Activated CD4-positive, alpha-beta memory T cell treated with anti-CD3 and anti-CD28 coated beads for 36 hours (primary cell): ENCODE results near the gene C15orf62. TPM values are rescaled to one million over a fixed set of nuclear protein-coding genes. Genes with fewer than 3 reads are reported as not detected.

Experiments used
- CTCF ChIA-PET: fragments of 350-600 bp; sonication (Branson Sonifier 250); formaldehyde crosslinking; loops from one replicate; lab custom pipeline; 2021; ENCODE audit warnings: antibody characterized with exemption, inconsistent platforms; lab: Charles Lee
- POLR2A ChIA-PET: fragments of 350-600 bp; sonication (Branson Sonifier 250); formaldehyde crosslinking; loops from one replicate; lab custom pipeline; 2021; ENCODE audit warnings: antibody characterized with exemption; lab: Charles Lee
- DNase-seq: peaks from one replicate; pipeline ENCODE4 v3.0.0-alpha.2; 2020
- H3K27ac Mint-ChIP-seq: one replicate; pipeline ENCODE4 v1.8.0; 2021; ENCODE audit warnings: mixed read lengths
- H3K27me3 Mint-ChIP-seq: one replicate; pipeline ENCODE4 v1.8.0; 2021; ENCODE audit warnings: mixed read lengths
- H3K36me3 Mint-ChIP-seq: one replicate; pipeline ENCODE4 v1.8.0; 2021; ENCODE audit warnings: mixed read lengths
- H3K4me1 Mint-ChIP-seq: one replicate; pipeline ENCODE4 v1.8.0; 2021; ENCODE audit warnings: low read depth, mixed read lengths
- H3K4me3 Mint-ChIP-seq: one replicate; pipeline ENCODE4 v1.8.0; 2021; ENCODE audit warnings: mild to moderate bottlenecking, mixed read lengths
- H3K9me3 Mint-ChIP-seq: one replicate; pipeline ENCODE4 v1.8.0; 2021; ENCODE audit warnings: mixed read lengths
- intact Hi-C: fragments of 100-400 bp; cut with micrococcal nuclease; formaldehyde crosslinking; loops from one replicate; pipeline ENCODE4 v1.15.1; 2023
- total RNA-seq, 2 experiments: library from RNA; stranded (reverse); gene quantifications; one replicate each; pipeline ENCODE4 v1.2.3, GENCODE V29; 2021

The C15orf62 gene, protein sequence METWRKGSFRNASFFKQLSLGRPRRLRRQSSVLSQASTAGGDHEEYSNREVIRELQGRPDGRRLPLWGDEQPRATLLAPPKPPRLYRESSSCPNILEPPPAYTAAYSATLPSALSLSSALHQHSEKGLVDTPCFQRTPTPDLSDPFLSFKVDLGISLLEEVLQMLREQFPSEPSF
- under 1 TPM; 0.39 to 0.43 TPM for total RNA-seq

DNA sequence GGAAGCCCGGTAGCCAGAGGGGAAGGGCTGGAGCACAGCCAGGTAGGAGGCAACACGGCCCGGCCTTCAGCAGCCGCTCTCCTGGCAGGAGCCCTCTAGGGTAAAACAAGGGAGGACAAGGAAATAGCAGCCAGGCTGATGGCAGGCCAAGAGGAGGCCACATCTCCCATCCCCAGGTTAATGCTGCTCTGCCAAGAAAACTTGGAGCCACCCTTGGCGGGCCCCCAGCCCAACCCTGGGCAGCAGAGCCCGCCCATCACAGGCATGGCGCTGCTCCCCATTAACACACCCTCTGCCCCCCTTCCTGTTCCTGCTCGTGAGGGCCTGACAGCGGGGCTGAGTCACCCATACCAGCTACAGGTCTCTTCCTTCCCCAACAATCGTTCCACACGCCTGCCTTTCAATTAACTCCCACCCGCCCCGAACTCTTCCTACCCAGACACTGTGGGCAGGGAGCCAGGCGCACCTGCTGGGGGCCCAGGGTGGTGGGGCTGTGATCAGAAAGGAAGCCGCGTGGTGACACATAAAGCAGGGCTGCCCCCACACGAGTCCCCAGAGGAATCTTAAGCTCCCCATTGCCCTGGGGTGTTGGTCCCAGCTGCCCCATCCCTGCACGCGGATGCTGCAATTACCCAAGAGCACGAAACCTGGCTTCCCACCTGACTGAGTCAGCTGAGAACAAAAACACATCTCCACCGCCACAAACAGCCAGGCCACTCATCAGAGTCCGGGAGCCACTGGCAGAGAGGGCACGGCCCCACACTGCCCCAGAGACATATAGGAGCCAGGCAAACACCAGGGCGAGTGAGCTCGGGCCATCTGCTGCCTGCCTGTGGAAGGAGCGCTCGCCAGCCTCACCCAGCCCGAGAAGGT lies at the start of gene C15orf62:
Gene C15orf62 (plus strand): TSS at position 707 of the 873 bp plus-strand sequence. CDS start 516 bp downstream, outside the sequence.
- H3K9me3 Mint-ChIP-seq, result no peaks in the 10 kb centered on the region
- peak; percentile 57 for DNase-seq
- H3K4me1 Mint-ChIP-seq, result peaks cover 32% of the 10 kb centered on the region
- CTCF ChIA-PET, result interaction anchor here (1.1 to 2.1 kb wide), 2 partner anchors 13 to 88 kb away, joined by 4 read pairs; no protein-coding TSS in a partner anchor
- intact Hi-C loops, result loop anchor here (5.0 to 10.0 kb wide), 2 partner anchors 75 to 202 kb away; partner anchors contain the start of genes CCDC32, RPUSD2 and SPINT1
- H3K27me3 Mint-ChIP-seq, result no peaks in the 10 kb centered on the region
- peaks cover 8% of the 10 kb centered on the region for H3K36me3 Mint-ChIP-seq
- H3K27ac Mint-ChIP-seq, result peak within 1 kb of the TSS; percentile 60
- no peak within 1 kb of the TSS for H3K4me3 Mint-ChIP-seq
- POLR2A ChIA-PET, result interaction anchor here (0.6 to 1.2 kb wide), 5 partner anchors 25 to 172 kb away, joined by 3 to 4 read pairs (median 3); partner anchors contain the start of gene RAD51

DNA sequence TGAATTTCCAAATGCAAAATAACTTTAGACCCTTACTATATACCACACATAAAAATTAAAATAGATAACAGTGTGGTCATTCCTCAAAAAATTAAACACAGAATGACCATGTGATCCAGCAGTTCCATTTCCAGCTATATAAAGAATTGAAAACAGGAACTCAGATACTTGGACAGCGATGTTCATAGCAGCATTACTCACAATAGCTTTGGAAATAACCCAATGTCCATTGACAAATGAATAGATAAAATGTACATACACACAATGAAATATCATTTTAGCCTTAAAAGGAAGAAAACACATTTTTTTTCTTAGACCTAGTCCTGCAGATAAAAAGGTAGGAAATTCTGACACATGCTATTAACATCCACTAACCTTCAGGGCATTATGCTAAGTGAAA lies 48.1 kb upstream of the C15orf62 start:
- Mint-ChIP-seq H3K4me3 (no peak overlapping the region), H3K4me1 (peaks cover 14% of the 10 kb centered on the region), H3K27me3 (no peaks in the 10 kb centered on the region), H3K27ac (no peak overlapping the region), H3K9me3 (no peaks in the 10 kb centered on the region), H3K36me3 (peaks cover 33% of the 10 kb centered on the region)
- intact Hi-C loops, result loop anchor here (2.0 kb wide), 1 partner anchor 27 kb away; the partner anchor contains the start of gene RAD51
- ChIA-PET POLR2A (no interaction called here), CTCF (interaction anchor here (0.6 to 1.1 kb wide), 3 partner anchors 14 to 81 kb away, joined by 3 to 4 read pairs (median 3); no protein-coding TSS in a partner anchor)
- no peak for DNase-seq

DNA sequence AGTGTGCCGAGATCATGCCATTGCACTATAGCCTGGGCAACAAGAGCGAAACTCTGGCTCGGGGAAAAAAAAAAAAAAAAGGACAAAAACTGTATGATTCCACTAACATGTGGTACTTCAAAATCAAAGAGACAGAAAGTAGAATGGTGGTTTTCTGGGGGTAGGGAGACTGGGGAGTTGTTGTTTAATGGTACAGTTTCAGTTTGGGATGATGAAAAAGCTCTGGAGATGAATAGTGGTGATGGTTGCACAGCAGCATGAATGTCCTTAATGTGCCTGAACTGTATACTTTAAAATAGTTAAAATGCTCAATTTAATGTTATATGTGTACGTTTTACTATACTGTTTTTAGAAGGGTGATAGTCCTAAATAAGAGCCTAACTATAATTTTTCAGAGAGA lies 47.4 kb upstream of the C15orf62 start:
- no peak for DNase-seq
- POLR2A ChIA-PET, result interaction anchor here (0.6 kb wide), 1 partner anchor 43 kb away, joined by 5 read pairs; no protein-coding TSS in a partner anchor
- H3K9me3 Mint-ChIP-seq, result no peaks in the 10 kb centered on the region
- no peak overlapping the region for H3K4me3 Mint-ChIP-seq
- intact Hi-C loops, result loop anchor here (2.0 kb wide), 1 partner anchor 28 kb away; the partner anchor contains the start of gene RAD51
- no peaks in the 10 kb centered on the region for H3K27me3 Mint-ChIP-seq
- H3K27ac Mint-ChIP-seq, result no peak overlapping the region
- peaks cover 31% of the 10 kb centered on the region for H3K36me3 Mint-ChIP-seq
- peaks cover 14% of the 10 kb centered on the region for H3K4me1 Mint-ChIP-seq
- CTCF ChIA-PET, result interaction anchor here (0.8 to 1.3 kb wide), 3 partner anchors 17 to 136 kb away, joined by 3 to 7 read pairs (median 3); no protein-coding TSS in a partner anchor

DNA sequence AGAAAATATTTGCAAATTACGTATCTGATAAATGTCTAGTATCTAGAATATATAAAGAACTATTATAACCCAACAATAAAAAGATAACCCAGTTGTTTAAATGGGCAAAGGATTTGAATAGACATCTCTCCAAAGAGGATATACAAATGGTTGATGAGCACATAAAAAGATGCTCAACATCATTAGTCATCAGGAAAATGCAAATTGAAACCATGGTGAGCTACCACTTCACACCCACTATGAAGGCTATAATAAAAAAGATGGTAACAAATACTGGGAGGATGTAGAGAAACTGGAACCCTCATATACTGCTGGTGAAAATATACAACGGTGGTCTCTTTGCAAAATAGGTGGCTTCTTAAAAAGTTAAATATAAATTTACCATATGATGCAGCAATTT lies 46.8 kb upstream of the C15orf62 start:
- no peak for DNase-seq
- Mint-ChIP-seq H3K36me3 (peaks cover 26% of the 10 kb centered on the region), H3K4me3 (no peak overlapping the region), H3K27ac (no peak overlapping the region), H3K4me1 (peaks cover 14% of the 10 kb centered on the region), H3K27me3 (no peaks in the 10 kb centered on the region), H3K9me3 (no peaks in the 10 kb centered on the region)
- ChIA-PET CTCF (interaction anchor here (0.8 to 1.3 kb wide), 3 partner anchors 18 to 136 kb away, joined by 3 to 7 read pairs (median 3); no protein-coding TSS in a partner anchor), POLR2A (interaction anchor here (0.6 kb wide), 1 partner anchor 43 kb away, joined by 5 read pairs; no protein-coding TSS in a partner anchor)
- intact Hi-C loops, result loop anchor here (2.0 kb wide), 1 partner anchor 28 kb away; the partner anchor contains the start of gene RAD51

DNA sequence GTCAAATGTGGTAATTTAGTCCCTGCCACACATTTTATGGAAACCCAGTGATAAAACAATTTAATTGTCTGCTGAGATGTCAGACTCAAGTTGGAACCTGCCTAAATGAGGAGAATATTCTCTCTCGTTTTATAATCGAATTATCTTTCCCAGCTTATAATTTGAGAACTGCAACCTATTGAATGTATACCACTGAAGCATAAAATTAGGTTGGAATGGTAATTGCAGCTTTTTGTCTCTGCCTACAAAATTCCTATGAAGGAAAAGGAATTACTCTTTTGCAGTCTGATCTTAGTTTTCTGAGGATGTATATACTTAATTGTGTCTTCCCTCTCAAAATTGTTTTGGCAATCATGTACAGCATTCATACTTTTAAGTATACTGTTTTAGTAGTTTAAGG lies 45.9 kb upstream of the C15orf62 start:
- Mint-ChIP-seq H3K27me3 (no peaks in the 10 kb centered on the region), H3K9me3 (no peaks in the 10 kb centered on the region), H3K4me3 (no peak overlapping the region), H3K27ac (no peak overlapping the region), H3K36me3 (peaks cover 28% of the 10 kb centered on the region), H3K4me1 (peaks cover 14% of the 10 kb centered on the region)
- ChIA-PET CTCF (interaction anchor here (0.5 to 1.3 kb wide), 4 partner anchors 9 to 137 kb away, joined by 3 to 7 read pairs (median 4); no protein-coding TSS in a partner anchor), POLR2A (interaction anchor here (0.7 kb wide), 1 partner anchor 9 kb away, joined by 3 read pairs; no protein-coding TSS in a partner anchor)
- DNase-seq, result no peak
- intact Hi-C loops, result loop anchor here (2.0 kb wide), 1 partner anchor 29 kb away; the partner anchor contains the start of gene RAD51

DNA sequence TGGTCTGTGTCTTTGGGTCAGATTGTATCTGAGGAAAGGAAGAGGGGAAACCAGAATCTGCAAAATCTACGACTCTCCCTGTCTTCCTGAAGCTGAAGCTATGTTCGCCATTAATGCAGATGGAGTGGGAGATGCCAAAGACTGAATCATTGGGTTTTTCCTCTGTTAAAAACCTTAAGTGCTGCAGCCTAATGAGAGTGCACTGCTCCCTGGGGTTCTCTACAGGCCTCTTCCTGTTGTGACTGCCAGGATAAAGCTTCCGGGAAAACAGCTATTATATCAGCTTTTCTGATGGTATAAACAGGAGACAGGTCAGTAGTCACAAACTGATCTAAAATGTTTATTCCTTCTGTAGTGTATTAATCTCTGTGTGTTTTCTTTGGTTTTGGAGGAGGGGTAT lies 38.7 kb upstream of the C15orf62 start:
- Mint-ChIP-seq H3K4me1 (no peaks in the 10 kb centered on the region), H3K36me3 (peaks cover 47% of the 10 kb centered on the region), H3K27ac (no peak overlapping the region), H3K4me3 (no peak overlapping the region), H3K27me3 (no peaks in the 10 kb centered on the region), H3K9me3 (no peaks in the 10 kb centered on the region)
- POLR2A ChIA-PET, result no interaction called here
- DNase-seq, result no peak
- intact Hi-C loops, result no loop called here
- CTCF ChIA-PET, result interaction anchor here (1.2 to 2.3 kb wide), 3 partner anchors 12 to 52 kb away, joined by 3 to 7 read pairs (median 5); no protein-coding TSS in a partner anchor

DNA sequence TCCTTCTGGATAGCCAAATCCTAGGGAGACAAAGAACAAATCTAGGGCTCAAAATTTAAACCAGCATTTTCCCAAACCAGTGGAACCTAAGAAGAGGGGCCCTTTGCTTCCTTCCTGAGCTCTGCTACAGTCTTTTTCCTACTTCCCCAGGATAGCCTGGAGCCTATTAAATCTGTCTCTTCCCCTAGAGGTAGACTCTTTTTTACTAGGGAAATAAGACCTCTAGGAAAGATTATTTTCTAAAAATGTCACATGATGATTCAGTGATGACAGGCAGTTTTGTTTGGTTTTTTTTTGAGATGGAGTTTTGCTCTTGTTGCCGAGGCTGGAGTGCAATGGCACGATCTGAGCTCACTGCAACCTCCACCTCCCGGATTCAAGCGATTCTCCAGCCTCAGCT lies 33.2 kb upstream of the C15orf62 start:
- Mint-ChIP-seq H3K4me3 (no peak overlapping the region), H3K27me3 (no peaks in the 10 kb centered on the region)
- intact Hi-C loops, result no loop called here

DNA sequence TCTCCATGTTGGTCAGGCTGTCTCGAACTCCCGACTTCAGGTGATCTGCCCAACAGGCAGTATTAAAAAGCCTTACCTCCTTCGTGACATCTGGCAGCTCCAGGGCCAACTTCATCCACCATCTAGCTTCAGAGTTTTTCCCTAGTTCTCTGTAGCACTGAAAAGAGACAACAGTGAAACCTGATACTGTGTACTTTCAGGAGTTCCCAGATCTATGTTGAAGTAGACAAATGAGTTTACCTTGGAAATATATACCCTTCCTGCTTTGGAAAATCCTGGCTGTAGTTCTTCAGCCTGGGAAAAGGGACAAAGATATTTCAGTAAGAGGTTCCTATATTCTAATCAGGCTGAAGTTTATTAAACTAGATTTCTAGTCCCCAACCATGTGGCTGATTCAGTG lies 32.7 kb upstream of the C15orf62 start:
- Mint-ChIP-seq H3K4me1 (no peaks in the 10 kb centered on the region), H3K27me3 (no peaks in the 10 kb centered on the region), H3K9me3 (no peaks in the 10 kb centered on the region), H3K27ac (no peak overlapping the region), H3K4me3 (no peak overlapping the region), H3K36me3 (peaks cover 40% of the 10 kb centered on the region)
- no peak for DNase-seq
- intact Hi-C loops, result no loop called here
- CTCF ChIA-PET, result no interaction called here
- POLR2A ChIA-PET, result no interaction called here

More for the DNA sequence above, 33.2 kb upstream of the C15orf62 start:
- no peak for DNase-seq
- Mint-ChIP-seq H3K27ac (peak overlapping the region; percentile 5), H3K4me1 (no peaks in the 10 kb centered on the region), H3K36me3 (peaks cover 44% of the 10 kb centered on the region), H3K9me3 (no peaks in the 10 kb centered on the region)
- ChIA-PET POLR2A (no interaction called here), CTCF (no interaction called here)

DNA sequence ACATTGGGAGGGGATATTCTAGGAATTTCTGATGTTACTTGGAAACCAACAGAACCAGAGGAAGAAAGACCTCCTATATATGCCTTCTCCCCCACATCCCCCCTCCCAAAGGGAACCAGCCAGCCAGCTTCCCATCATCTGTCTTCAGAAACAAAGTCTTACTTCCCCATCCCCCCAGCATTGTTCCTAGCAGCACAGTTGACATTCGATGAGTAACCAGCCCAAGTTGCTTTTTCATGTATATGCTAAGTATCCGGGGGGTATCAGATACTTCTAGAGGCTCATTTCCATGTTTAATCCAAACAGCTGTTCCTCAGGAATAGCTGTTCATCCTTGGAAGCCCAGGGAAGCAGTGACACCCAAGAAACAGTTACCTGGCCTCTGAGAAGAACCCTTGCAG lies 30.7 kb upstream of the C15orf62 start:
- DNase-seq, result no peak
- Mint-ChIP-seq H3K36me3 (peaks cover 44% of the 10 kb centered on the region), H3K27ac (no peak overlapping the region), H3K27me3 (no peaks in the 10 kb centered on the region), H3K4me1 (peaks cover 15% of the 10 kb centered on the region), H3K4me3 (no peak overlapping the region), H3K9me3 (no peaks in the 10 kb centered on the region)
- intact Hi-C loops, result no loop called here
- ChIA-PET CTCF (interaction anchor here (1.0 to 1.6 kb wide), 3 partner anchors 43 to 151 kb away, joined by 3 to 9 read pairs (median 3); no protein-coding TSS in a partner anchor), POLR2A (interaction anchor here (0.7 kb wide), 1 partner anchor 44 kb away, joined by 3 read pairs; the partner anchor contains the start of gene RAD51)

DNA sequence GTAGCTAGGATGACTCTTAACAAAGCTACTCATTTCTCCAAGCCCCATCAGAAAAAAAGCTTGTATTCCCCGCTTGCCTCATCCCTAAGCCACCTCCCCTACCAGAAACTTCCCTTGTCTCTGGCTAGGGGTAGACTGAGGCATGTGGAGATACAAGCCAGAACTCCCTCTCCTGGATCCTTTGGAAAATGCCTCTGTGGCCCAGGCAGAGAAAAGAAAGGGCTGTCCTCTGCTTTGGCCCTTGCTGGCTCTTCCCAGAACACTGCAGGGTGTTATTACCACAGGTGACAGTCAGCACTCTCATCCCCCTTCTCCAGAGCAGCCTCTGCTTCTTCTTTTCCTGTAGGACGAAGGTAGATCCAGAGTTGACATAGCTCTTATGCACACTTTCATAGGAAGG lies 29.9 kb upstream of the C15orf62 start:
- no peak overlapping the region for H3K4me3 Mint-ChIP-seq
- ChIA-PET POLR2A (interaction anchor here (0.6 kb wide), 1 partner anchor 72 kb away, joined by 5 read pairs; no protein-coding TSS in a partner anchor), CTCF (interaction anchor here (1.0 to 1.6 kb wide), 2 partner anchors 43 to 151 kb away, joined by 3 to 9 read pairs; no protein-coding TSS in a partner anchor)
- H3K4me1 Mint-ChIP-seq, result peaks cover 23% of the 10 kb centered on the region
- H3K36me3 Mint-ChIP-seq, result peaks cover 40% of the 10 kb centered on the region
- no peak for DNase-seq
- no peaks in the 10 kb centered on the region for H3K9me3 Mint-ChIP-seq
- no peaks in the 10 kb centered on the region for H3K27me3 Mint-ChIP-seq
- intact Hi-C loops, result loop anchor here (5.0 kb wide), 1 partner anchor 152 kb away; the partner anchor contains the start of gene VPS18
- H3K27ac Mint-ChIP-seq, result no peak overlapping the region

DNA sequence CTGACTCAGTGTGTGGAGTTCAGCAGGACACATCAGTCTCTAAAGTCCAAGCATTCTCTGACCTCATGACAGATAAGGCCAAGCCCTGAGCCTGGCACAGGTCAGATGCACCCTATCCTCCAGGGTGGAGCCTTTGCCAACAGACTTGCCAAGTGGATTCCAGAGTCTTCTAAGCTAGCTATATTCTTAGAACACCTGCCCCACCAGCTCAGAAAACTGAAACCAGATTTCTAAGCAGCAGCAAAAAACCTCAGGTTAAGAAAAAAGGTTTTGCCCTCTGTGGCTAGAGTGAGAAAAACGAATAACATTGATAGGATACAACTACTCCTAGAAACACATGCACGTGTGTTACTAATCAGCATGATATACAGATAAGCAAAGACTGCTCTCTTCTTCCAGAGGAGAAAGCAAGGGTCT lies 26.3 kb upstream of the C15orf62 start:
- intact Hi-C loops, result loop anchor here (1.0 to 5.0 kb wide), 2 partner anchors 49 to 149 kb away; partner anchors contain the start of gene VPS18
- peaks cover 29% of the 10 kb centered on the region for H3K4me1 Mint-ChIP-seq
- ChIA-PET CTCF (interaction anchor here (0.6 to 5.3 kb wide), 11 partner anchors 12 to 178 kb away, joined by 3 to 34 read pairs (median 4); partner anchors contain the start of genes RAD51 and VPS18), POLR2A (interaction anchor here (0.6 to 2.6 kb wide), 6 partner anchors 8 to 50 kb away, joined by 3 to 16 read pairs (median 4); partner anchors contain the start of genes C15orf62, RAD51 and RMDN3)
- H3K9me3 Mint-ChIP-seq, result no peaks in the 10 kb centered on the region
- H3K27ac Mint-ChIP-seq, result peak overlapping the region; percentile 89
- no peaks in the 10 kb centered on the region for H3K27me3 Mint-ChIP-seq
- DNase-seq, result peak; percentile 19
- H3K36me3 Mint-ChIP-seq, result peaks cover 31% of the 10 kb centered on the region
- H3K4me3 Mint-ChIP-seq, result no peak overlapping the region
